ENCODE data around the gene CDA.

Gene CDA

GRCh38 chr1:20588634-20589225 is at the start of gene CDA:
Gene CDA, plus strand, starts transcription at chr1:20589097. Its CDS starts 33 bp downstream, at chr1:20589130.
- DNase-seq (ENCODE audit: low read depth), result no peak

- no peak for DNase-seq (ENCODE audit: low read depth)
These were observed 48.6 kb upstream of the CDA start for GRCh38 chr1:20540281-20540680.

GRCh38 chr1:20546637-20547036 is 42.3 kb upstream of the CDA start:
- DNase-seq (ENCODE audit: low read depth), result no peak

- no peak for DNase-seq (ENCODE audit: low read depth)
These were observed 37.7 kb upstream of the CDA start for GRCh38 chr1:20551161-20551560.

GRCh38 chr1:20551945-20552727 is 36.8 kb upstream of the CDA start, which contains the start of gene FAM43B:
Gene FAM43B, plus strand, starts transcription at chr1:20552573. Its CDS starts 401 bp downstream, at chr1:20552974.
- DNase-seq (ENCODE audit: low read depth), result no peak

- DNase-seq (ENCODE audit: low read depth), result no peak
These were observed 36.0 kb upstream of the CDA start for GRCh38 chr1:20552728-20553445.

- DNase-seq (ENCODE audit: low read depth), result no peak
These were observed 33.7 kb upstream of the CDA start for GRCh38 chr1:20555025-20555757.

GRCh38 chr1:20555758-20556120 is 33.2 kb upstream of the CDA start:
- DNase-seq (ENCODE audit: low read depth), result no peak

- no peak for DNase-seq (ENCODE audit: low read depth)
These were observed 30.7 kb upstream of the CDA start for GRCh38 chr1:20558191-20558590.

- DNase-seq (ENCODE audit: low read depth), result no peak
These were observed 27.9 kb upstream of the CDA start for GRCh38 chr1:20560966-20561365.

GRCh38 chr1:20565234-20565633 is 23.7 kb upstream of the CDA start:
- DNase-seq (ENCODE audit: low read depth), result no peak

- DNase-seq (ENCODE audit: low read depth), result no peak
These were observed 19.3 kb upstream of the CDA start for GRCh38 chr1:20569523-20570098.

- DNase-seq (ENCODE audit: low read depth), result no peak
These were observed 17.5 kb upstream of the CDA start for GRCh38 chr1:20571427-20571826.

- DNase-seq (ENCODE audit: low read depth), result no peak
These were observed 14.9 kb upstream of the CDA start for GRCh38 chr1:20573987-20574386.

GRCh38 chr1:20574686-20575540 is 14.0 kb upstream of the CDA start:
- peak; percentile 87 for DNase-seq (ENCODE audit: low read depth)

- DNase-seq (ENCODE audit: low read depth), result no peak
These were observed 13.2 kb upstream of the CDA start for GRCh38 chr1:20575541-20576336.

GRCh38 chr1:20578062-20578461 is 10.8 kb upstream of the CDA start:
- no peak for DNase-seq (ENCODE audit: low read depth)

GRCh38 chr1:20578721-20579395 is 10.0 kb upstream of the CDA start:
- no peak for DNase-seq (ENCODE audit: low read depth)

GRCh38 chr1:20584890-20585289 is 4.0 kb upstream of the CDA start:
- no peak for DNase-seq (ENCODE audit: low read depth)

Data from HS-27A (cell line).